ENCODE measurements around the gene XRCC6.
A peak's percentile ranks its signal among the peaks of the same experiment; 100 is the strongest.
"Not testable (repeated sequence)": the region's sequence is repeated elsewhere in the genome, so short reads cannot be mapped to it uniquely, and the experiment has no call there.

The XRCC6 gene

GRCh38 chr22:41650821-41651220 is 29.7 kb downstream of the XRCC6 start:
- DNase-seq (ENCODE audit: low read depth) = no peak

- no peak for DNase-seq (ENCODE audit: low read depth)
Measured at GRCh38 chr22:41654322-41654721, 33.2 kb downstream of the XRCC6 start.

GRCh38 chr22:41656556-41656955 is 35.5 kb downstream of the XRCC6 start:
- DNase-seq (ENCODE audit: low read depth) = no peak

GRCh38 chr22:41657709-41658108 is 36.6 kb downstream of the XRCC6 start:
- DNase-seq (ENCODE audit: low read depth) = no peak

- DNase-seq (ENCODE audit: low read depth) = no peak
Measured at GRCh38 chr22:41658869-41659268, 37.8 kb downstream of the XRCC6 start.

DNA sequence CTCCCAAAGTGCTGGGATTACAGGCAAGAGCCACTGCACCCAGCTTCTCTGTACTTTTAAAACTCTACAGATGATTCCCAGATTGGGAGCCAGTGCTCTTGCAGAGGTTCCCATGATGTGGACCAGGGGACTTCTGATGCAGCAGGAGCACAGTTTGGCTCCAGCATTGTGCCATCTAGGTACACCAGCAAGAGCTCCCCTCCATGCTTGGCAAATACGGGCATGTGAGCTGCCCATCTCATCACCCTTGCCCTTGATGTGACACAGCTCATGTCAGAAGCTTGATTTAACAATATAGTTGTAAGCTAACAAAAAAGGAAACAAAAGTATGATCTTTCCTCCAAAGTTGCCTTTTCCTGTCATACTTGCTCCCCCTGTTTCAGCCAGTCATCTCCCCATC is 38.8 kb downstream of the XRCC6 start:
- no peak for DNase-seq (ENCODE audit: low read depth)

DNA sequence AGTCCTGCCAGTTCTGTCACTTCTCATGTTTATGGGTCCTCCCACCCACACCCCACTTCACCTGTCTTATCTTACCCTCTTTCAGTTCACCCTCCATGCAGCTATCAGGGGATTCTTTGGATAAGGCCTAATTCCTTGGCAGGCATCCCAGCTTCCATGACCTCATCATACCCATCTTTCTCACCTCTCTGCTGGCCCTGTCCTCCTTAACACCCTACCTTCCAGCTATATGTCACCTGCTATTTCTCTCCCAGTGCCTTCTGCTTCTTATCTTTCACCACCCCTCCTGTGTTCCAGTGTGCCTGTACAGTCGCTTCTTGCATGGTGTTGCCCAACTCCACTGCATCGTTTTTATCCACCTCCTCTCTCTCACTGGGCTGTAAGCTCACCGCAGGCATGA is 39.3 kb downstream of the XRCC6 start:
- DNase-seq (ENCODE audit: low read depth) = no peak

DNA sequence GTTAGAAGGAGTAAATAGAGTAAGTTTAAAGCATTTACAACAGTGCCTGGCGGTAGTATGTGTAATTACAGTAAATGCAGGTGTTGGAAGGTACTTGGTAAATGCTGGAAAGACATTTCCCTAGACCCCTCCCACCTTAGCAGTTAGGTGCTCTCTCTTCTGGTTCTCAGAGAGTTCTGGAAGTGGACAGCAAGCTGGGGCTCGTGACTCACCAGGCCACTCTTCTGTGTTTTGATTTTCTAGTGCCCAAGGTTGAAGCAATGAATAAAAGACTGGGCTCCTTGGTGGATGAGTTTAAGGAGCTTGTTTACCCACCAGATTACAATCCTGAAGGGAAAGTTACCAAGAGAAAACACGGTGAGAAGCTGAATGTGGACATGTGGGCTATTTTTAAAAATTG is 40.0 kb downstream of the XRCC6 start:
- DNase-seq (ENCODE audit: low read depth) = no peak

GRCh38 chr22:41661713-41662112 is 40.6 kb downstream of the XRCC6 start:
- no peak for DNase-seq (ENCODE audit: low read depth)

GRCh38 chr22:41663594-41663993 is 42.5 kb downstream of the XRCC6 start:
- not testable (repeated sequence) for DNase-seq (ENCODE audit: low read depth)

DNA sequence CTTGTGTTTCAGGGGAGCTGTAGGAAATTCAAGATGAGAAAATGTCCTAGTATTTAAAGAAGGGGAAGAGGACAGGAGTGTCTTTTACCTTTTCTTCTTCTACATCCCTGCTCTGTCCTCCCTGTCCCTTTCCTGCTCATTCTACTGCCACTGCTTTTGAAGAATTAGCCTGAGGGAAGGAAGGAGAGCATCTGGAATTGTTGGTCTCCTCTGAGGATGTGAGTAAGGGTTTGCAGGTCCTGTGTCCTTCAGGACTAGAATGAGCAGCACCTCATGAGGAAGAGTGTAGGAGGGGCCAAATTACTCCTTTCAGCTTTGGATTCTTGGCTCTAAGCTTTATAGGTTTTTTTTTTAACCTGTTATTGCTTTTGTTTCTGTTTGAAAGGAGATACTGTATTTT is 43.4 kb downstream of the XRCC6 start:
- no peak for DNase-seq (ENCODE audit: low read depth)

GRCh38 chr22:41664951-41665350 is 43.9 kb downstream of the XRCC6 start:
- no peak for DNase-seq (ENCODE audit: low read depth)

DNA sequence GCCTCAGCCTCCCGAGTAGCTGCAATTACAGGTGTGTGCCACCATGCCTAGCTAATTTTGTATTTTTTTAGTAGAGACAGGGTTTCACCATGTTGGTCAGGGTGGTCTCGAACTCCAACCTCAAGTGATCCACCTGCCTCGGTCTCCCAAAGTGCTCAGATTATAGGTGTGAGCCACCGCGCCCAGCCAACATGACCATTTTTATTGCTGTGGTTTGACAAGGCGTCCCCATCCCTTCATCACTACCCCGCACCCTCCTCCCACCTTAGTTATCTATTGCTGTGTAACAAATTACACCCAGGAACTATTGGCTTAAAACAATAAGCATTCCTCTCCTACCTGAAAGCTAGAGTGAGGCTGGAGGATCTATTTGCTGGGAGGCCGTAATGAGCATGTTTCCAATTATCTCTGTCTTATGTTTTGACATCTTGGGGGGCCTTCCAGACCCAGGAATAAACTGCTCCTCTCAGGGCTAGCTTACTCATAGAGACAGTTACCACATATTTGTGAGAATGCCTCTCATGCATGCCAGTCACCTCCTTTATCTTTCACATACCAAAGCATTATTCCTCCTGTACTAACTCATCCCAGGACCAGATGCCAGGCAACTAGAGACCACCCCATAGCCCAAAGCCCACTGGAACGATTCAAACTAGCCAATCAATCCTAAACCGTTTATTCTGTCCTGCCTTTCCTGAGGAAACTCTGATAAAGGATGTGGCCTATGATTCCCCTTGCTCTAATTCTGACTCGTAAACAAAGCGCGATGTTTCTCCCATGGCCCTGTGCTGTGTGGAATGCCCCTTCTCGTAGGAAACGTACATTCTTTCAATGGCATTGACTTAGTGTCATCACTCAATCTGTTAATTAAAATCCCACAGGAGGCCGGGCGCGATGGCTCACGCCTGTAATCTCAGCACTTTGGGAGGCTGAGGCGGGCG is 48.1 kb downstream of the XRCC6 start:
- DNase-seq (ENCODE audit: low read depth) = no peak

- not testable (repeated sequence) for DNase-seq (ENCODE audit: low read depth)
Measured at GRCh38 chr22:41672096-41672495, 51.0 kb downstream of the XRCC6 start.

DNA sequence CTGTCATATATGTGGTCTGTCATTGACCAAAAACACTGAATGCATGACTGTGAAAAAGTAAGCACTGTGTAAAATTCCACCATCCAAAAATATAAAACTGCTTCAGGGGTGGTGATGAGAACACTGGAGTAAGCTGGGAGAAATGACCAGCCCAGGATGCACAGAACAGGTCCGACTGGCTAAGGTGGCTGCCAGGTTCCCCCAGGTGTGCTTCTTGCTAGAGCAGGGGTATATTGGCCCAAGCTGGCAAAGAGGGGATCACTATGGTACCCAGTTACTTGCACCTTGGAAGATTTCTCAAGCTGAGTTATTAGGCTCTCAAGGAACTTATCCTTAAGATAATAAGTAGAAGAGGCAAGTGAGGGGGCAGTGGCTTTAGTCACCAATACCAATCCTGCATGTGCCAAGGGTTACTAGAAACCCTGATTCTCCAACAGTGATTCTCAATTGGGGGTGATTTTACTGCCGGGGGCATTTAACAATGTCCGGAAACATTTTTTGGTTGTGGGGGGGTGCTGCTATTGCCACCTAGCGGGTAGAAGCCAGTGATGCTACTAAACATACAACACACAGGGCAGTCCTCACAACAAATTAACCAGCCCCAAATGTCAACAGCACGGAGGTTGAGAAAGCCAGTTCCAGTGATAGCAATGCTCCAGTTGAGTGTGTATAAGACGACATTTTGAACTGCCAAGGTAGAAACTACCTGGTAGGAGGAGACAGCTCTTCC is 51.9 kb downstream of the XRCC6 start:
- no peak for DNase-seq (ENCODE audit: low read depth)

DNA sequence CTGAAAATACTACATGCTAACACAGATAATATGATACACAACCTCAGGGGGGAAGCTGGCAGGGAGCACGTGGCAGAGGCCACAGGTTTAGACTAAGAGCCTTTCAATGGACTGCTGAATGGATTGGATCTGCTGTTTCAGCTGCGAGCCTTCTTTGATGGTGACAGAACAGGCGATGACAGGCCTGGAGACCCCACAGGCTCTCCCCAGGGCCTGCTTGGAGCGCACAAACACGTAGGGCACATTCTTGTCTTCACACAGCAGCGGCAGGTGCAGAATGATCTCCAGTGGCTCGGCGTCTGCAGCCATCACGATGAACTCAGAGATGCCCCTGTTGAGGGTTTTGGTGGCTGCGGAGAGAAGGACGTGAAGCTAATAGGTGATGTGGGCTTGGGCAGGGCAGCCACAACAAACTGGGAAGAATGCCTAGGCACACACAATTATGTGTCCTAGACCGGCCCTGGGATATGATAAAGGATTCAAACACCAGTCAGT is 53.8 kb downstream of the XRCC6 start:
- no peak for DNase-seq (ENCODE audit: low read depth)

DNA sequence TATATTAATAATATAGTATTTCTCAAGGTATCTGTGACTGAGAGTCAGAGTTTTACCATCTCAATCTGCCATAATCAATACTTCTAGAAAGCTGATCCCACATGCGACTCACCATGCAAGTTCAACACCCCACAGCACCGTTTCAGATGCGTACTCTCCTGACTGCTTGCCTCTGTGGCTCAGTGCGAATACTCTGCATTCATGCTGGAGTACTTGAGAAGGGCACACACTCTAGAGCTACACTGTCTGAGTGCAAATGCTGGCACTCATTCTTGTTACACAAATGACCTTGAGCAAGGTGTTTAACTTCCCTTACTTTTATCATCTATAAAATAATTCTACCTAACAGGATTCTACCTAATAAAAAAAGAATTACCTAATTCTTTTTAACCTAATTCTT is 55.0 kb downstream of the XRCC6 start:
- DNase-seq (ENCODE audit: low read depth) = no peak

- DNase-seq (ENCODE audit: low read depth) = no peak
Measured at GRCh38 chr22:41681616-41682015, 60.5 kb downstream of the XRCC6 start.

DNA sequence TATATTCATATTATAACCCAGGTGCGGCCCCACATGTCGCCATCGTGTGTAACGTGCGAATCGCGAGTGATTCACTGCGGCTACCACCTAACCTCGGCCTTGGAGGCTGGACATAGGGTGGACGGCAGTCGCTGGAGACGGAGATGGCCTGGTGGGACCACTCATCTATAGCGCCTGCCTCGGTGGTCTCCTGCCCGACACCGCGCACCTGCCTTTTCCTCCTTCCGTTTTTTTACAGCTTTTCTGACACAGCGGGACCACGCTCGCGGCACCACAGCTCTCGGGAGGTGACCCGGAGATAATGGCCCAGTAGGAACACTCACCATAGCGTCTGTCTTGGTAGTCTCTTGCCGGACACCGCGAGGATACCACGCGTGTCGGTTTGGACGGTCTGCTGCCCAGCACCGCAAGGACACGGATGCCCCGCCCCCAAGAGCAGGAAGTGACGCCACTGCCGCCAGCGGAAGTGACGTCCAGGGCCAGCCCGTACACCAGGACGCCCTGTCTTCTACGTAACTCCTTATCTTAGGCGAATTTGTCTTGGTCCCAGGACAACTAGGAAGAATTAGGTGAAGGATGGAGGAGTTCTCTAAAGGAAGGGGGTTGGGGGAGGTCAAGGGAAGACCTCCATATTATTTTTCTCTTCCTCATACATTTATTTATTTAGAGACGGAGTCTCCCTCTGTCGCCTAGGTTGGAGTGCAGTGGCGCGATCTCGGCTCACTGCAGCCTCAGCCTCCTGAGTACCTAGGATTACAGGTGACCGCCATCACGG is 61.1 kb downstream of the XRCC6 start:
- peak; percentile 82 for DNase-seq (ENCODE audit: low read depth)

- DNase-seq (ENCODE audit: low read depth) = no peak
Measured at GRCh38 chr22:41683052-41683451, 62.0 kb downstream of the XRCC6 start.

DNA sequence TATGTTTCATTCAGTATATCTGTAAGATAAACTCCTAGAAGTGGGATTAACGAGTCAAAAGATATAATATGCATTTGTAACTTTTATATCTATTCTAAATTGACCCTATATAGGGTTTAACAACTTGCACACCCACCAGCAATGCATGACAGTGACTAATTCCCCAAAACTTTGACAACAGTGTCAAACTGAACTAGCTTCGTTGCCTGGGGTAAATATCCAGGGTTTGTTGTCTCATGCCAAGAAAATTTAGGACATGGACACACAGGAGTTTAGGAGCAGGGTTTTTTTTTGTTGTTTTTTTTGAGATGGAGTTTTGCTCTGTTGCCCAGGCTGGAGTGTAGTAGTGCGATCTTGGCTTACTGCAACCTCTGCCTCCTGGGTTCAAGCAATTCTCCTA is 62.5 kb downstream of the XRCC6 start:
- DNase-seq (ENCODE audit: low read depth) = no peak

GRCh38 chr22:41684194-41684593 is 63.1 kb downstream of the XRCC6 start:
- DNase-seq (ENCODE audit: low read depth) = no peak

Measured in activated T-cell treated with anti-CD3 and anti-CD28 coated beads for 48 hours (primary cell).